Activated T-helper 1 cell treated with anti-CD3 and anti-CD28 coated beads, Interleukin-12 subunit alpha, Interleukin-12 subunit beta, Interleukin-2, Interleukin-4 antibody, amounts not matched to agents 30 ng/mL and 10 ng/mL and 1 ng/mL, durations not matched to agents 14 hours and 24 hours and 36 hours (primary cell): ENCODE data around the gene GPX2. TPM values are rescaled to one million over a fixed set of nuclear protein-coding genes. Genes with fewer than 3 reads are reported as not detected.

Experiments
- DNase-seq: peaks from one replicate; pipeline ENCODE4 v3.0.0; 2021; ENCODE audit warnings: low spot score
- H3K27ac Mint-ChIP-seq: one replicate; pipeline ENCODE4 v1.8.0; 2021; ENCODE audit warnings: mild to moderate bottlenecking, mixed read lengths
- H3K27me3 Mint-ChIP-seq: one replicate; pipeline ENCODE4 v1.8.0; 2022; ENCODE audit warnings: mild to moderate bottlenecking, moderate library complexity, mixed read lengths; ENCODE audit not compliant: insufficient read depth
- H3K36me3 Mint-ChIP-seq: one replicate; pipeline ENCODE4 v1.8.0; 2021; ENCODE audit warnings: low read depth, mixed read lengths
- H3K4me1 Mint-ChIP-seq: one replicate; pipeline ENCODE4 v1.8.0; 2021; ENCODE audit warnings: low read depth, mixed read lengths
- H3K4me3 Mint-ChIP-seq: one replicate; pipeline ENCODE4 v1.8.0; 2021; ENCODE audit warnings: mild to moderate bottlenecking, moderate library complexity, mixed read lengths
- H3K9me3 Mint-ChIP-seq: one replicate; pipeline ENCODE4 v1.8.0; 2021; ENCODE audit warnings: mixed read lengths
- intact Hi-C: fragments of 100-400 bp; cut with micrococcal nuclease; formaldehyde crosslinking; loops from one replicate; pipeline ENCODE4 v1.15.1; 2024
- total RNA-seq: library from RNA; stranded (reverse); gene quantifications from 2 replicates; pipeline ENCODE4 v1.2.3, GENCODE V29; 2022

Gene GPX2
- total RNA-seq, 1 donor from 2014 or later = not detected

DNA sequence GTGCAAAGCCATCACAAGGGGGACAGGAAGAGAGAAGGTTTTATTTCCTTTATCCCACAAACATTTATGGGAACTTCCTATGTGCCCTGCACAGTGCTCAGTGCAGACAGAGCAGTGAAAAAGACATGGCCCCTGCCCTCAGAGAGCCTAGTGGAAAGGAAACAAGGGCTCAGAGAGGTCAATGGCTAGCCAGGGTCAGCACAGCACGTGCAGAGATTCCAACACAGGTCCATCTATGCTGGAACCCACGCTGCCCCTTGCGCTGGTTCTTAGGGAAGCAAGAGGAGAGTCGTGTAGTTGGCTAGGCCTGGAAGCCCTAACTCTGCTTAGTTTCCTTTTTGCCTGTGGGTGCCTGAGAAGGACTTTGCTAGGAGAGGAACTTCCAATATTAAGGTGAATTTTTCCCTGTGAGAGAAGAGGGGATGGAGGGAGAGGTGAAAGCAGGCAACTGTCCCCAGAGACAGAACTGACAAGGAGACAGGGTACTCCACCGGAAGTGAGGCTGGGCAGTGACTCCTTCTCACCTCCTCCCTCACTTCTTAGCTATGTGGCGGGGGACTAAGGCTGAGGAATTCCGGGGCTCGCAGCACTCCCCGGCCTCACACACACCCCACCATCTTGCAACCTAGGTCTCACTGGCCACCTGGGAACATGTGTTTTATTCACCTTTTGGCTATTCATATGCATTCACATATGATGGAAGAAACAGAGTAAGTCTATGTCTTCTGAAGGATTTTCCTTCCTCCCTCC is 12.1 kb upstream of the GPX2 start:
- Mint-ChIP-seq H3K4me3 (no peak overlapping the region), H3K4me1 (peaks cover 11% of the 10 kb centered on the region), H3K9me3 (no peaks in the 10 kb centered on the region), H3K27ac (no peak overlapping the region), H3K36me3 (peaks cover 4% of the 10 kb centered on the region), H3K27me3 (no peaks in the 10 kb centered on the region)
- intact Hi-C loops = no loop called here
- DNase-seq = no peak

DNA sequence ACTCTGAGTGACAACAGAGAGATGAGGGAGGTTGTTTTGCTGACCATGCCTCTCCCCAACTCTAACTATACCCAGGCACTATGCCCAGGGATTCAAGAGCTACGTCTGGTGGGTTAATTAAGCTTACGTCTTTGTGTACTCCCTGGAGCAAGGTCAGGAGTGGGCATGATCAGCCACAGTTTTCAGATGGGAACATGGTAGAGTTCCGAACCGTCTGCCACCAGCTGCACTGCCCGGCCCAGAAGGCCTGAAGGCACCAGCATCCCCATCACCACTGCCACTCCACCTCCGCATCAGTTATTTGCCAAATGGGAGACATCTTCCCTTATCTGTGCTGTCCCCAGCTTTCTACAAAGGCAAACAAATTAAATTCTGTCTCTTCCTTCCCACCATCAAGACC is 11.1 kb upstream of the GPX2 start:
- Mint-ChIP-seq H3K36me3 (peaks cover 4% of the 10 kb centered on the region), H3K9me3 (no peaks in the 10 kb centered on the region), H3K27me3 (no peaks in the 10 kb centered on the region), H3K4me3 (no peak overlapping the region), H3K27ac (no peak overlapping the region), H3K4me1 (peaks cover 11% of the 10 kb centered on the region)
- no peak for DNase-seq
- intact Hi-C loops = no loop called here

- Mint-ChIP-seq H3K27me3 (no peaks in the 10 kb centered on the region), H3K27ac (no peak overlapping the region), H3K36me3 (peaks cover 4% of the 10 kb centered on the region), H3K9me3 (no peaks in the 10 kb centered on the region), H3K4me3 (no peak overlapping the region), H3K4me1 (peaks cover 11% of the 10 kb centered on the region)
- no peak for DNase-seq
- intact Hi-C loops = no loop called here
Measured at GRCh38 chr14:64953310-64953654, 10.7 kb upstream of the GPX2 start.

GRCh38 chr14:64952598-64953309 is 10.2 kb upstream of the GPX2 start:
- H3K9me3 Mint-ChIP-seq = no peaks in the 10 kb centered on the region
- H3K27ac Mint-ChIP-seq = no peak overlapping the region
- DNase-seq = no peak
- intact Hi-C loops = no loop called here
- no peak overlapping the region for H3K4me3 Mint-ChIP-seq
- H3K4me1 Mint-ChIP-seq = peaks cover 11% of the 10 kb centered on the region
- no peaks in the 10 kb centered on the region for H3K27me3 Mint-ChIP-seq
- H3K36me3 Mint-ChIP-seq = peaks cover 4% of the 10 kb centered on the region

DNA sequence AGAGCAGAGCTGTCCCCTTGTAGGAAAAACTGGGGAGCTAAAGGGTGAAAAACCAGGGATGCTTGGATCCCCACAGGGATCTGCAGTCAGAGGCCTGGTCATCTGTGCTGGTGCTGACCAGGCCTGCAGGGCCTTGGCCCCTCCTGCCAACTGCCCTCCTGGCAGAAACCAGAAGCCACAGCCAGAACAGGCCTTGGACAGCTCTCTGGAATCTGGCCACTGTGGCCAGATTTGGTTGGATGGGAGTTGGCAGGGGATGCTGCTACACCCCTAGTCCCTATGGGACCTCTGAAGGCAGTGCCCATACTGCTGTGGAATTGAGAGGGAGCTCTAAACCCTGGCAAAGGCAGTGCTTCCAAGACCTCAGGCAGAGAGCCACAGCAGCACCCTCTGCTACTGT is 9.2 kb upstream of the GPX2 start:
- no peaks in the 10 kb centered on the region for H3K27me3 Mint-ChIP-seq
- H3K27ac Mint-ChIP-seq = no peak overlapping the region
- peaks cover 4% of the 10 kb centered on the region for H3K36me3 Mint-ChIP-seq
- H3K9me3 Mint-ChIP-seq = no peaks in the 10 kb centered on the region
- peaks cover 11% of the 10 kb centered on the region for H3K4me1 Mint-ChIP-seq
- intact Hi-C loops = no loop called here
- DNase-seq = no peak
- no peak overlapping the region for H3K4me3 Mint-ChIP-seq

- Mint-ChIP-seq H3K4me3 (no peak overlapping the region), H3K36me3 (peaks cover 7% of the 10 kb centered on the region), H3K9me3 (no peaks in the 10 kb centered on the region), H3K27me3 (no peaks in the 10 kb centered on the region), H3K4me1 (peaks cover 11% of the 10 kb centered on the region), H3K27ac (no peak overlapping the region)
- intact Hi-C loops = no loop called here
- no peak for DNase-seq
Measured at GRCh38 chr14:64951291-64951690, 8.7 kb upstream of the GPX2 start.

DNA sequence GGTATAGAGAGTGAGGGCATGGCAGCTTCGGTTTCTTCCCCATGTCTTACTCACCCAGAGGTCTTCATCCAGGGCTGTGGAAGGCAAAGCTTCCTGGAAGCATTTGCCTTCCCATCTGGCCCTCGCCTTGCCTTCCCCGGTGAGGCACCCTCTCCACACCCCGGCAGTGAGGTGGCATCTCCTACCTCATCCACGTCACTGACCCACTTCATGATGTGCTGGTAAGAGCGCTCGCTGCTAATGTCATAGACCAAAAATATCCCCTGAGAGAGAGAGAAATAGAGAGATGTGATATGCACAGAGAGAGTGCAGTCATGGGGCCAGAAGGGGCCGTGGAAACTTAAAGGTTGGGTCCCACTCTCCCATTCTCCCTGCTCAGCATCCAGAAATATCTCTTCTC is 8.3 kb upstream of the GPX2 start:
- intact Hi-C loops = no loop called here
- H3K36me3 Mint-ChIP-seq = peaks cover 9% of the 10 kb centered on the region
- no peak overlapping the region for H3K27ac Mint-ChIP-seq

GRCh38 chr14:64948612-64949210 is 6.2 kb upstream of the GPX2 start:
- no peak for DNase-seq
- H3K27me3 Mint-ChIP-seq = no peaks in the 10 kb centered on the region
- no peaks in the 10 kb centered on the region for H3K9me3 Mint-ChIP-seq
- intact Hi-C loops = no loop called here
- H3K4me1 Mint-ChIP-seq = peaks cover 14% of the 10 kb centered on the region
- no peak overlapping the region for H3K27ac Mint-ChIP-seq
- H3K4me3 Mint-ChIP-seq = no peak overlapping the region
- peaks cover 12% of the 10 kb centered on the region for H3K36me3 Mint-ChIP-seq

More for the DNA sequence above, 8.3 kb upstream of the GPX2 start:
- Mint-ChIP-seq H3K4me3 (no peak overlapping the region), H3K27me3 (no peaks in the 10 kb centered on the region), H3K9me3 (no peaks in the 10 kb centered on the region), H3K4me1 (peaks cover 11% of the 10 kb centered on the region)
- no peak for DNase-seq

DNA sequence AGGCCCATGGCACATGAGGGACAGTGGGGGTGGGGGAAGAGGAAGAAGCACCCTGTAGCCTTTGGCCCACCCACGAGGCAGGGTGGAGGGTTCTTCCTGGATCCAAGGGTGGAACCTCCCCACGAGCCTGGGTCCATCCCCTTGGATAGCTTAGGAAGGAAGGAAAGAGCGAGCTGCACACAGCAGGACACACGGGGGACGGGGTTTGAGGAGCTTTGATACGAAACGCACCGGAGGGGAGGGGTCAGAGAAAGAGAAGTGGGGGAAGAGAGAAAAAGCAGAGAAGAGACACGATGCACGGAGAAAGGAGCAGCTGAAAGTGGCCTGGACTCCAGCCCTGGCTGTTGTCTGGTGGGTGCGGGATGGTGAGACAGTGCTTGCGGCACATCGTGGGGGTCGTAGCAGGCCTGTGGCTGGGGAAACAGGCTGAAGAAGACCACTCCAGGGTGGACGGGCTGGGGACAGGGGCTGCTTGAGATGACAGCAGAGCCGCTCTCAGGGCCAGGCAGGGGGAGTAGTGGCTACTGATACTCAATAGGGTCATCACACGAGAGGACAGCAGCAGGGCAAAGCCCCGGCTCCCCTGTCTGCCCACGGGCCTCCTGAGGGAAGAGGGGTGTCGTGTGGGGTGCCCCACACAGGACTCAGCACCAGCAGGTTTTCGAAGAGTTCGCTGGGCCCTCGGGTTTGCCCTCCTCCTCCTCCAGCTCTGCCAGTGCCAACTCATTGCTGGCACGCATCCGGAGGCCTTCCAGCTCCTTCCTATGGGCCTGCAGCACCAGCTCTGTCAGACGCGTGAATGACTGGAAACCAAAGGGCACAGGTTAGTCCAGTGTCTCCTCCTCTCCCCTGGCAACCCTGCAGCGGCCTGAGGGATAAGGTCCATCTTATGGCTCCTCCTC is 5.4 kb upstream of the GPX2 start:
- intact Hi-C loops = no loop called here
- Mint-ChIP-seq H3K4me1 (peaks cover 20% of the 10 kb centered on the region), H3K9me3 (no peaks in the 10 kb centered on the region), H3K4me3 (no peak overlapping the region), H3K27ac (no peak overlapping the region), H3K27me3 (no peaks in the 10 kb centered on the region), H3K36me3 (peaks cover 12% of the 10 kb centered on the region)
- DNase-seq = no peak

GRCh38 chr14:64946310-64947045 is 3.9 kb upstream of the GPX2 start:
- no peak overlapping the region for H3K27ac Mint-ChIP-seq
- intact Hi-C loops = no loop called here

GRCh38 chr14:64945431-64946178 is 3.1 kb upstream of the GPX2 start:
- no peak overlapping the region for H3K27ac Mint-ChIP-seq
- no peak overlapping the region for H3K4me3 Mint-ChIP-seq
- no peaks in the 10 kb centered on the region for H3K9me3 Mint-ChIP-seq
- DNase-seq = no peak
- no peaks in the 10 kb centered on the region for H3K27me3 Mint-ChIP-seq
- H3K4me1 Mint-ChIP-seq = peaks cover 14% of the 10 kb centered on the region
- intact Hi-C loops = no loop called here
- H3K36me3 Mint-ChIP-seq = peaks cover 10% of the 10 kb centered on the region

More at GRCh38 chr14:64946310-64947045, 3.9 kb upstream of the GPX2 start:
- Mint-ChIP-seq H3K36me3 (peaks cover 12% of the 10 kb centered on the region), H3K27me3 (no peaks in the 10 kb centered on the region), H3K4me1 (peaks cover 14% of the 10 kb centered on the region), H3K4me3 (no peak overlapping the region), H3K9me3 (no peaks in the 10 kb centered on the region)
- no peak for DNase-seq
